Measurements from ENCODE around the gene EIF3J.
"Not testable (repeated sequence)": the region's sequence is repeated elsewhere in the genome, so short reads cannot be mapped to it uniquely, and the experiment has no call there.

The EIF3J gene

GRCh38 chr15:44541282-44541958, 4.5 kb downstream of the EIF3J start:
- DNase-seq (ENCODE audit: low read depth in 3 of 3, low spot score in 1 of 3) = no peak

- DNase-seq (ENCODE audit: low read depth in 3 of 3, low spot score in 1 of 3) = no peak
Observed at GRCh38 chr15:44542596-44542995, 5.6 kb downstream of the EIF3J start.

GRCh38 chr15:44544745-44545144, 7.8 kb downstream of the EIF3J start:
- not testable (repeated sequence) for DNase-seq (ENCODE audit: low read depth in 3 of 3, low spot score in 1 of 3)

- DNase-seq (ENCODE audit: low read depth in 3 of 3, low spot score in 1 of 3) = no peak
Observed at GRCh38 chr15:44545913-44546802, 9.2 kb downstream of the EIF3J start.

GRCh38 chr15:44549152-44549551, 12.2 kb downstream of the EIF3J start:
- DNase-seq (ENCODE audit: low read depth in 3 of 3, low spot score in 1 of 3) = not testable (repeated sequence)

- no peak for DNase-seq (ENCODE audit: low read depth in 3 of 3, low spot score in 1 of 3)
Observed at GRCh38 chr15:44550256-44550655, 13.3 kb downstream of the EIF3J start.

GRCh38 chr15:44550734-44551133, 13.8 kb downstream of the EIF3J start:
- DNase-seq (ENCODE audit: low read depth in 3 of 3, low spot score in 1 of 3) = no peak

GRCh38 chr15:44554934-44555723, 18.2 kb downstream of the EIF3J start:
- DNase-seq (ENCODE audit: low read depth in 3 of 3, low spot score in 1 of 3) = no peak

GRCh38 chr15:44560926-44561325, 24.0 kb downstream of the EIF3J start:
- not testable (repeated sequence) for DNase-seq (ENCODE audit: low read depth in 3 of 3, low spot score in 1 of 3)

- no peak for DNase-seq (ENCODE audit: low read depth in 3 of 3, low spot score in 1 of 3)
Observed at GRCh38 chr15:44565387-44566154, 28.6 kb downstream of the EIF3J start.

- no peak for DNase-seq (ENCODE audit: low read depth in 3 of 3, low spot score in 1 of 3)
Observed at GRCh38 chr15:44566155-44566540, 29.2 kb downstream of the EIF3J start.

- no peak for DNase-seq (ENCODE audit: low read depth in 3 of 3, low spot score in 1 of 3)
Observed at GRCh38 chr15:44568338-44568737, 31.4 kb downstream of the EIF3J start.

- no peak for DNase-seq (ENCODE audit: low read depth in 3 of 3, low spot score in 1 of 3)
Observed at GRCh38 chr15:44569316-44569715, 32.4 kb downstream of the EIF3J start.

GRCh38 chr15:44570361-44570760, 33.4 kb downstream of the EIF3J start:
- DNase-seq (ENCODE audit: low read depth in 3 of 3, low spot score in 1 of 3) = no peak

GRCh38 chr15:44573386-44573785, 36.4 kb downstream of the EIF3J start:
- no peak for DNase-seq (ENCODE audit: low read depth in 3 of 3, low spot score in 1 of 3)

GRCh38 chr15:44574734-44575133, 37.8 kb downstream of the EIF3J start:
- DNase-seq (ENCODE audit: low read depth in 3 of 3, low spot score in 1 of 3) = no peak

GRCh38 chr15:44580105-44580504, 43.2 kb downstream of the EIF3J start:
- DNase-seq (ENCODE audit: low read depth in 3 of 3, low spot score in 1 of 3) = no peak

GRCh38 chr15:44584162-44584749, 47.3 kb downstream of the EIF3J start:
- peak; percentile 3 to 43 (median 26) for DNase-seq (ENCODE audit: low read depth in 3 of 3, low spot score in 1 of 3)

- no peak for DNase-seq (ENCODE audit: low read depth in 3 of 3, low spot score in 1 of 3)
Observed at GRCh38 chr15:44585633-44586032, 48.7 kb downstream of the EIF3J start.

GRCh38 chr15:44588541-44588940, 51.6 kb downstream of the EIF3J start:
- no peak for DNase-seq (ENCODE audit: low read depth in 3 of 3, low spot score in 1 of 3)
